Smooth muscle cell (in vitro differentiated cells): Measurements from ENCODE around the gene CDH5. TPM values are rescaled to one million over a fixed set of nuclear protein-coding genes. Genes with fewer than 3 reads are reported as not detected.

ENCODE experiments used
- DNase-seq: peaks from one replicate; lab custom pipeline; 2025; ENCODE audit not compliant: unreplicated experiment; lab: John Stamatoyannopoulos, UW
- H2AFZ ChIP-seq: fragments of 200-600 bp; sonication (generic); 2 replicates; pipeline ENCODE4 v1.6.0; 2016; ENCODE audit warnings: antibody characterized with exemption, low read depth, mild to moderate bottlenecking
- H3F3A ChIP-seq: fragments of 200-600 bp; sonication (generic); 2 replicates; pipeline ENCODE4 v1.6.0; 2017; ENCODE audit warnings: antibody characterized with exemption, low read depth
- H3K27ac ChIP-seq: fragments of 200-600 bp; sonication (generic); 2 replicates; pipeline ENCODE4 v1.5.1; 2016; ENCODE audit warnings: low read depth, mild to moderate bottlenecking
- H3K27me3 ChIP-seq: fragments of 200-600 bp; sonication (generic); 2 replicates; pipeline ENCODE4 v1.6.1; 2016; ENCODE audit warnings: low read depth, mild to moderate bottlenecking
- H3K36me3 ChIP-seq: fragments of 200-600 bp; sonication (generic); 2 replicates; pipeline ENCODE4 v1.5.1; 2016; ENCODE audit warnings: low read depth
- H3K4me1 ChIP-seq: fragments of 200-600 bp; sonication (generic); 2 replicates; pipeline ENCODE4 v1.5.1; 2016; ENCODE audit warnings: low read depth
- H3K4me2 ChIP-seq: fragments of 200-600 bp; sonication (generic); 2 replicates; pipeline ENCODE4 v1.6.0; 2016; ENCODE audit warnings: mild to moderate bottlenecking
- H3K4me3 ChIP-seq: fragments of 200-600 bp; sonication (generic); 2 replicates; pipeline ENCODE4 v1.5.1; 2016; ENCODE audit warnings: mild to moderate bottlenecking
- H3K79me2 ChIP-seq: fragments of 200-600 bp; sonication (generic); 2 replicates; pipeline ENCODE4 v1.6.0; 2016; ENCODE audit warnings: low read depth, mild to moderate bottlenecking
- H3K9ac ChIP-seq: fragments of 200-600 bp; sonication (generic); 2 replicates; pipeline ENCODE4 v1.6.0; 2016; ENCODE audit warnings: low read depth
- H3K9me3 ChIP-seq: fragments of 200-600 bp; sonication (generic); replicated peaks from 2 replicates; pipeline ENCODE4 v1.5.1; 2016; ENCODE audit warnings: low read depth
- H4K20me1 ChIP-seq: fragments of 200-600 bp; sonication (generic); 2 replicates; pipeline ENCODE4 v1.6.0; 2016; ENCODE audit warnings: low read depth
- CTCF ChIP-seq: fragments of 200-600 bp; sonication (generic); IDR thresholded peaks from 2 replicates; pipeline ENCODE4 v1.5.1; 2017; ENCODE audit warnings: borderline replicate concordance, mild to moderate bottlenecking, antibody characterized with exemption; ENCODE audit not compliant: insufficient read depth, poor library complexity, severe bottlenecking
- WGBS: methylation state at CpG from one replicate; pipeline ENCODE4 v1.1.7; 2016; ENCODE audit warnings: low lambda C conversion rate; 5-methylcytosine and 5-hydroxymethylcytosine counted together
- polyA plus RNA-seq: library from polyadenylated mRNA; unstranded; fragments of >200 nt; fragmentation: Nextera tagmentation; extraction: Ambion mirVana; gene quantifications from 2 replicates; pipeline ENCODE4 v1.2.1, GENCODE V29; 2016
- total RNA-seq: library from RNA; depleted of rRNA; stranded (reverse); fragments of >200 nt; gene quantifications from 2 replicates; pipeline ENCODE4 v1.2.3, GENCODE V29; 2014

The CDH5 gene
- total and polyA plus RNA-seq, 2 experiments from 2014 or later, result not detected

- Histone ChIP-seq H3K27me3 (peaks cover 35% of the 10 kb centered on the region), H3F3A (peaks cover 4% of the 10 kb centered on the region), H3K79me2 (no peaks in the 10 kb centered on the region), H4K20me1 (no peaks in the 10 kb centered on the region), H3K4me1 (peaks cover 6% of the 10 kb centered on the region), H3K36me3 (no peaks in the 10 kb centered on the region), H3K9me3 (no peaks in the 10 kb centered on the region), H3K27ac (no peak overlapping the region), H3K4me3 (peak overlapping the region; percentile 40), H3K4me2 (peak overlapping the region; percentile 83), H3K9ac (no peak overlapping the region), H2AFZ (no peak overlapping the region)
- 27% methylated on average over 37 of the region's 56 CpGs for WGBS
- no peak for DNase-seq
- no peak for TF ChIP-seq CTCF
Measured at GRCh38 chr16:66426112-66427035, 59.9 kb downstream of the CDH5 start.

- Histone ChIP-seq H3K27me3 (peaks cover 35% of the 10 kb centered on the region), H3K9ac (no peak within 1 kb of the TSS), H3K4me2 (peak within 1 kb of the TSS; percentile 91), H2AFZ (peak within 1 kb of the TSS; percentile 77), H3K4me1 (peaks cover 6% of the 10 kb centered on the region), H4K20me1 (no peaks in the 10 kb centered on the region), H3F3A (peaks cover 4% of the 10 kb centered on the region), H3K27ac (no peak within 1 kb of the TSS), H3K36me3 (no peaks in the 10 kb centered on the region), H3K79me2 (no peaks in the 10 kb centered on the region), H3K9me3 (no peaks in the 10 kb centered on the region), H3K4me3 (peak within 1 kb of the TSS; percentile 53)
- 3% methylated on average over 27 of the region's 118 CpGs for WGBS
- TF ChIP-seq CTCF, result no peak
- no peak for DNase-seq
Measured at GRCh38 chr16:66427036-66427860, 60.8 kb downstream of the CDH5 start, which contains the start of gene BEAN1. TSS of gene BEAN1 (plus strand) at chr16:66427295. CDS start at chr16:66437677, 10,382 bp downstream.

- Histone ChIP-seq H3K4me2 (peak overlapping the region; percentile 91), H3K36me3 (no peaks in the 10 kb centered on the region), H3K4me1 (peaks cover 6% of the 10 kb centered on the region), H3K9ac (no peak overlapping the region), H2AFZ (peak overlapping the region; percentile 77), H3K4me3 (peak overlapping the region; percentile 53), H3K27me3 (peaks cover 35% of the 10 kb centered on the region), H3K79me2 (no peaks in the 10 kb centered on the region), H3F3A (peaks cover 10% of the 10 kb centered on the region), H3K9me3 (no peaks in the 10 kb centered on the region), H4K20me1 (no peaks in the 10 kb centered on the region), H3K27ac (no peak overlapping the region)
- no peak for DNase-seq
- 5% methylated on average over 37 of the region's 40 CpGs for WGBS
- no peak for TF ChIP-seq CTCF
Measured at GRCh38 chr16:66427871-66428681, 61.6 kb downstream of the CDH5 start.
